H1 (cell line): Measurements from ENCODE around the gene CHST11. TPM values are rescaled to one million over a fixed set of nuclear protein-coding genes. Genes with fewer than 3 reads are reported as not detected.

Experiments
- CTCF ChIA-PET: fragments of 300-600 bp; sonication (Branson Sonifier 250); formaldehyde crosslinking; loops from one replicate; lab custom pipeline; 2021; ENCODE audit not compliant: partially characterized antibody; lab: Charles Lee
- POLR2A ChIA-PET: fragments of 300-600 bp; sonication (Branson Sonifier 250); formaldehyde crosslinking; loops from one replicate; lab custom pipeline; 2021; ENCODE audit warnings: inconsistent platforms; ENCODE audit not compliant: partially characterized antibody; lab: Charles Lee
- DNase-seq, 2 experiments: peaks; one replicate each; pipeline versions ENCODE4 v3.0.0 to v3.0.0-alpha.2; 2010 to 2022; ENCODE audit warnings: low spot score in 2 of 2, low read depth in 1 of 2, mixed read lengths in 1 of 2
- FAIRE-seq: peaks from 2 replicates; lab custom pipeline; 2011; peaks lifted over from hg19 to GRCh38; lab: Jason Lieb, UNC
- H2AFZ ChIP-seq: 2 replicates; pipeline ENCODE4 v1.8.1; 2012; ENCODE audit warnings: low read length, inconsistent platforms
- H2AK5ac ChIP-seq: 2 replicates; pipeline ENCODE4 v1.6.1; 2013; ENCODE audit warnings: low read depth, low read length
- H2BK120ac ChIP-seq: replicated peaks from 2 replicates; pipeline ENCODE3; 2013; ENCODE audit warnings: low read depth, low read length, inconsistent platforms
- H2BK12ac ChIP-seq: 2 replicates; pipeline ENCODE4 v1.6.1; 2013; ENCODE audit warnings: low read depth, low read length
- H2BK15ac ChIP-seq: 2 replicates; pipeline ENCODE4 v1.6.1; 2013; ENCODE audit warnings: low read length
- H2BK20ac ChIP-seq: 2 replicates; pipeline ENCODE4 v1.6.1; 2013; ENCODE audit warnings: low read length
- H2BK5ac ChIP-seq: 2 replicates; pipeline ENCODE4 v1.6.1; 2013; ENCODE audit warnings: low read depth, low read length
- H3K14ac ChIP-seq: 2 replicates; pipeline ENCODE4 v1.6.1; 2013; ENCODE audit warnings: inconsistent platforms; ENCODE audit not compliant: insufficient read length
- H3K18ac ChIP-seq: 2 replicates; pipeline ENCODE4 v1.6.1; 2013; ENCODE audit warnings: low read length; ENCODE audit errors: extremely low read depth
- H3K23ac ChIP-seq: 2 replicates; pipeline ENCODE4 v1.6.1; 2013; ENCODE audit warnings: inconsistent platforms; ENCODE audit not compliant: insufficient read length
- H3K23me2 ChIP-seq: 2 replicates; pipeline ENCODE4 v1.6.1; 2013; ENCODE audit warnings: low read depth, low read length
- H3K27ac ChIP-seq: 2 replicates; pipeline ENCODE4 v1.6.1; 2011; ENCODE audit warnings: low read depth, low read length, inconsistent platforms
- H3K27me3 ChIP-seq, 4 experiments: replicated peaks in 1 of 4; 1 replicate in 1 of 4; 2 replicates in 3 of 4; pipeline versions ENCODE4 v1.6.1 to v1.8.1; 2011 to 2013; ENCODE audit warnings: low read length in 3 of 4, mild to moderate bottlenecking in 3 of 4, inconsistent platforms in 2 of 4, mixed read lengths in 2 of 4, moderate library complexity in 1 of 4; ENCODE audit not compliant: control insufficient read depth in 3 of 4, insufficient read depth in 3 of 4; ENCODE audit errors: extremely low read depth in 1 of 4
- H3K36me3 ChIP-seq, 4 experiments: 2 replicates each; pipeline versions ENCODE4 v1.6.1 to v1.8.1; 2011 to 2013; ENCODE audit warnings: mild to moderate bottlenecking in 4 of 4, low read length in 3 of 4, moderate library complexity in 2 of 4, control low read depth in 1 of 4, inconsistent platforms in 1 of 4; ENCODE audit not compliant: insufficient read depth in 4 of 4, control insufficient read depth in 2 of 4
- H3K4ac ChIP-seq: replicated peaks from 2 replicates; pipeline ENCODE3; 2013; ENCODE audit warnings: low read length, low read depth, mixed read lengths, inconsistent platforms; ENCODE audit not compliant: insufficient read length
- H3K4me1 ChIP-seq, 4 experiments: replicated peaks in 1 of 4; 1 replicate in 1 of 4; 2 replicates in 3 of 4; pipeline versions ENCODE4 v1.6.1 to v1.8.1; 2011 to 2013; ENCODE audit warnings: low read length in 3 of 4, inconsistent platforms in 2 of 4, mixed read lengths in 1 of 4; ENCODE audit not compliant: insufficient read depth in 4 of 4, control insufficient read depth in 3 of 4
- H3K4me2 ChIP-seq, 2 experiments: 2 replicates each; pipeline versions ENCODE4 v1.6.1 to v1.8.1; 2011 to 2013; ENCODE audit warnings: low read depth in 2 of 2, low read length in 2 of 2, control low read depth in 1 of 2, inconsistent platforms in 1 of 2, mild to moderate bottlenecking in 1 of 2; ENCODE audit not compliant: insufficient read depth in 1 of 2
- H3K4me3 ChIP-seq, 4 experiments: fragments of 200-600, 300-600 bp in 1 of 4; sonication (generic), shearing (Covaris generic), sonication (Bioruptor Twin) in 1 of 4; 2 replicates each; pipeline versions ENCODE4 v1.5.1 to v1.8.1; 2011 to 2016; ENCODE audit warnings: low read length in 4 of 4, low read depth in 3 of 4, control low read depth in 2 of 4, inconsistent platforms in 2 of 4, mild to moderate bottlenecking in 2 of 4, mixed read lengths in 1 of 4, moderate library complexity in 1 of 4; ENCODE audit not compliant: insufficient read depth in 2 of 4; ENCODE audit errors: extremely low read depth in 1 of 4
- H3K56ac ChIP-seq: replicated peaks from 2 replicates; pipeline ENCODE3; 2013; ENCODE audit warnings: low read depth, mild to moderate bottlenecking, mixed read lengths, low read length, inconsistent platforms; ENCODE audit not compliant: insufficient read length
- H3K79me1 ChIP-seq: 2 replicates; pipeline ENCODE4 v1.6.1; 2013; ENCODE audit warnings: low read depth, low read length, control low read depth
- H3K79me2 ChIP-seq, 2 experiments: 2 replicates each; pipeline versions ENCODE4 v1.6.1 to v1.8.1; 2012 to 2013; ENCODE audit warnings: low read length in 2 of 2, mild to moderate bottlenecking in 2 of 2, inconsistent platforms in 1 of 2; ENCODE audit not compliant: insufficient read depth in 2 of 2, control insufficient read depth in 1 of 2
- H3K9ac ChIP-seq, 4 experiments: replicated peaks in 1 of 4; 1 replicate in 1 of 4; 2 replicates in 3 of 4; pipeline versions ENCODE4 v1.6.1 to v1.8.1; 2011 to 2013; ENCODE audit warnings: low read depth in 3 of 4, low read length in 3 of 4, control low read depth in 2 of 4, mild to moderate bottlenecking in 2 of 4, moderate library complexity in 2 of 4, inconsistent platforms in 1 of 4; ENCODE audit errors: extremely low read depth in 1 of 4
- H3K9me3 ChIP-seq, 2 experiments: 2 replicates each; pipeline versions ENCODE4 v1.6.1 to v1.8.1; 2012 to 2013; ENCODE audit warnings: mild to moderate bottlenecking in 2 of 2, moderate library complexity in 2 of 2, control low read depth in 1 of 2, inconsistent platforms in 1 of 2, low read depth in 1 of 2, low read length in 1 of 2, mixed read lengths in 1 of 2; ENCODE audit not compliant: insufficient read depth in 2 of 2
- H4K20me1 ChIP-seq, 2 experiments: replicated peaks in 1 of 2; 2 replicates each; pipeline versions ENCODE3 to v1.8.1; 2011 to 2013; ENCODE audit warnings: inconsistent platforms in 2 of 2, low read length in 2 of 2, mild to moderate bottlenecking in 1 of 2; ENCODE audit not compliant: insufficient read depth in 2 of 2, control insufficient read depth in 1 of 2
- H4K5ac ChIP-seq: 2 replicates; pipeline ENCODE4 v1.6.1; 2013; ENCODE audit warnings: low read length, low read depth, mixed read lengths, inconsistent platforms; ENCODE audit not compliant: insufficient read length
- H4K8ac ChIP-seq: 2 replicates; pipeline ENCODE4 v1.8.0; 2013; ENCODE audit warnings: mild to moderate bottlenecking, moderate library complexity, low read length, inconsistent platforms; ENCODE audit not compliant: insufficient read depth; ENCODE audit errors: extremely low read depth
- H4K91ac ChIP-seq: replicated peaks from 2 replicates; pipeline ENCODE3; 2013; ENCODE audit warnings: low read length, mixed read lengths, inconsistent platforms; ENCODE audit not compliant: insufficient read length
- BCL11A ChIP-seq, 2 experiments: IDR thresholded peaks; one replicate each; pipeline ENCODE4 v1.6.1; 2011; ENCODE audit warnings: low read depth in 2 of 2, low read length in 2 of 2, mild to moderate bottlenecking in 2 of 2
- EGR1 ChIP-seq: IDR thresholded peaks from 2 replicates; pipeline ENCODE4 v1.6.1; 2011; ENCODE audit warnings: low read depth, low read length, borderline replicate concordance
- EP300 ChIP-seq, 2 experiments: IDR thresholded peaks; 1 replicate in 1 of 2; 2 replicates in 1 of 2; pipeline ENCODE4 v1.6.1; 2011 to 2012; ENCODE audit warnings: low read depth in 2 of 2, low read length in 2 of 2, mild to moderate bottlenecking in 2 of 2, borderline replicate concordance in 1 of 2, inconsistent platforms in 1 of 2, moderate library complexity in 1 of 2
- FOSL1 ChIP-seq: IDR thresholded peaks from 2 replicates; pipeline ENCODE4 v1.6.1; 2011; ENCODE audit warnings: mild to moderate bottlenecking, low read depth, low read length, moderate library complexity; ENCODE audit not compliant: insufficient read depth
- GTF2F1 ChIP-seq: IDR thresholded peaks from 2 replicates; pipeline ENCODE4 v1.6.1; 2012; ENCODE audit warnings: low read depth, low read length, improper control_type of control experiment, borderline replicate concordance
- KDM5A ChIP-seq: fragments of 200-600 bp; IDR thresholded peaks from 2 replicates; pipeline ENCODE4 v1.7.1; 2012; ENCODE audit warnings: mild to moderate bottlenecking, low read length, inconsistent platforms, mixed read lengths
- NRF1 ChIP-seq: IDR thresholded peaks from 2 replicates; pipeline ENCODE4 v1.6.1; 2011; ENCODE audit warnings: mild to moderate bottlenecking, low read depth, low read length, improper control_type of control experiment
- PHF8 ChIP-seq: fragments of 200-600 bp; sonication (generic); conservative IDR thresholded peaks from 2 replicates; pipeline ENCODE4 v1.7.1; 2012; ENCODE audit warnings: low read depth, mild to moderate bottlenecking, inconsistent platforms, low read length, moderate library complexity
- POLR2AphosphoS5 ChIP-seq: IDR thresholded peaks from 2 replicates; pipeline ENCODE4 v1.6.1; 2011; ENCODE audit warnings: low read depth, low read length
- RAD21 ChIP-seq, 2 experiments: IDR thresholded peaks in 1 of 2; conservative IDR thresholded peaks in 1 of 2; 2 replicates each; pipeline ENCODE4 v1.6.1; 2011; ENCODE audit warnings: low read depth in 2 of 2, low read length in 2 of 2, improper control_type of control experiment in 1 of 2, inconsistent platforms in 1 of 2, mild to moderate bottlenecking in 1 of 2, moderate library complexity in 1 of 2
- SIN3A ChIP-seq, 2 experiments: IDR thresholded peaks in 1 of 2; conservative IDR thresholded peaks in 1 of 2; 2 replicates each; pipeline ENCODE4 v1.6.1; 2011 to 2012; ENCODE audit warnings: low read length in 2 of 2, improper control_type of control experiment in 1 of 2, low read depth in 1 of 2, mild to moderate bottlenecking in 1 of 2
- SP2 ChIP-seq: IDR thresholded peaks from 2 replicates; pipeline ENCODE4 v1.6.1; 2012; ENCODE audit warnings: mild to moderate bottlenecking, low read length, inconsistent platforms
- SUZ12 ChIP-seq: fragments of 200-600 bp; sonication (generic); IDR thresholded peaks from 2 replicates; pipeline ENCODE4 v1.6.1; 2012; ENCODE audit warnings: mild to moderate bottlenecking, inconsistent platforms, low read length, moderate library complexity, mixed read lengths
- YY1 ChIP-seq: IDR thresholded peaks from 2 replicates; pipeline ENCODE4 v1.6.1; 2011; ENCODE audit warnings: low read depth, mild to moderate bottlenecking, low read length
- WGBS, 2 experiments: shearing (Covaris generic) in 1 of 2; methylation state at CpG; one replicate each; pipeline versions ENCODE4 v1.1.6 to v1.1.7; 2013 to 2015; ENCODE audit warnings: low lambda C conversion rate in 2 of 2, mixed read lengths in 2 of 2, inconsistent platforms in 1 of 2, low coverage in 1 of 2, missing lambda C conversion rate in 1 of 2; ENCODE audit not compliant: insufficient replicate concordance in 2 of 2, insufficient coverage in 1 of 2, insufficient read length in 1 of 2; ENCODE audit errors: extremely low coverage in 1 of 2, missing lambda C conversion rate in 1 of 2; 5-methylcytosine and 5-hydroxymethylcytosine counted together
- polyA plus RNA-seq, 7 experiments: library from polyadenylated mRNA; depleted of rRNA in 3 of 7; stranded (reverse) in 5 of 7; unstranded in 2 of 7; fragments of >200 nt in 5 of 7; fragments of 200-250 nt in 2 of 7; gene quantifications; 1 replicate in 5 of 7; 2 replicates in 1 of 7; 4 replicates in 1 of 7; pipeline versions ENCODE4 v1.2.1 to v1.2.3, GENCODE V29; 2011 to 2013; ENCODE audit warnings: missing spikeins in 2 of 7, mixed read lengths in 2 of 7
- total RNA-seq: library from RNA; stranded (reverse); fragmentation: NEBNext Ultra II Directional; extraction: Animal tissue kit (Norgen Biotek cat#: 25700); gene quantifications from 2 replicates; pipeline ENCODE4 v1.2.1, GENCODE V29; 2021

The CHST11 gene
- total and polyA plus RNA-seq, 2 of the 8 experiments (the other 6 are each of a cell fraction or from before 2014, with no cell fraction given), result 14.4 to 20.8 TPM

GRCh38 chr12:104748356-104748755 is 291.6 kb downstream of the CHST11 start:
- Histone ChIP-seq H3K4me2 (no peak overlapping the region), H3K36me3 (no peaks in the 10 kb centered on the region), H4K20me1 (no peaks in the 10 kb centered on the region), H2BK20ac (no peak overlapping the region), H3K23me2 (no peaks in the 10 kb centered on the region), H3K4me3 (no peak overlapping the region), H3K79me1 (no peaks in the 10 kb centered on the region), H3K9ac (no peak overlapping the region), H4K5ac (no peak overlapping the region), H2BK120ac (no peak overlapping the region), H3K56ac (no peak overlapping the region), H2BK5ac (no peak overlapping the region), H3K14ac (no peak overlapping the region), H3K27me3 (no peaks in the 10 kb centered on the region), H3K79me2 (no peaks in the 10 kb centered on the region), H4K8ac (no peak overlapping the region), H2AFZ (no peak overlapping the region), H3K4ac (no peak overlapping the region), H3K4me1 (peaks cover 2 to 12% (median 5%) of the 10 kb centered on the region in 4 experiments; a peak in 2 of 7 replicates), H4K91ac (no peak overlapping the region), H3K23ac (no peak overlapping the region), H3K18ac (no peak overlapping the region; the same call in 1 of the 2 replicates), H2BK12ac (no peak overlapping the region), H2AK5ac (no peak overlapping the region), H3K27ac (no peak overlapping the region), H3K9me3 (no peaks in the 10 kb centered on the region), H2BK15ac (no peak overlapping the region)
- ChIA-PET CTCF (interaction anchor here (1.8 to 4.3 kb wide), 2 partner anchors 12 to 14 kb away, joined by 6 to 17 read pairs; no protein-coding TSS in a partner anchor), POLR2A (interaction anchor here (1.4 kb wide), 1 partner anchor 9 kb away, joined by 3 read pairs; no protein-coding TSS in a partner anchor)
- DNase-seq (no peak), FAIRE-seq (no peak)
- WGBS, 2 experiments, result 85% methylated on average over 5 of the region's 7 CpGs; no CpG with 5 or more reads in 1 of the 2 experiments
- TF ChIP-seq POLR2AphosphoS5 (no peak), RAD21 (IDR thresholded peaks at IDR 0.05 in 1 of 2, conservative IDR thresholded peaks at IDR 0.05 in 1 of 2; ENCODE audit: low read depth in 2 of 2, low read length in 2 of 2) (no peak), SUZ12 (no peak), BCL11A (IDR thresholded peaks at IDR 0.05; ENCODE audit: low read depth in 2 of 2, low read length in 2 of 2) (no peak), PHF8 (no peak), EP300 (IDR thresholded peaks at IDR 0.05; ENCODE audit: borderline replicate concordance in 1 of 2, low read depth in 2 of 2, low read length in 2 of 2) (no peak), FOSL1 (no peak), YY1 (no peak), EGR1 (no peak), SIN3A (conservative IDR thresholded peaks at IDR 0.05 in 1 of 2, IDR thresholded peaks at IDR 0.05 in 1 of 2; ENCODE audit: low read depth in 1 of 2, low read length in 2 of 2) (no peak), SP2 (no peak), KDM5A (no peak), GTF2F1 (no peak), NRF1 (no peak)
